GM18951 (cell line): Measurements from ENCODE around the gene OXA1L.

Experiments used
- POLR2A ChIP-seq: IDR thresholded peaks from 4 replicates; pipeline ENCODE4 v1.6.1; 2011; ENCODE audit warnings: mild to moderate bottlenecking; ENCODE audit not compliant: insufficient read length, insufficient read depth; ENCODE audit errors: extremely low read depth
- in situ Hi-C: fragments of 300-500 bp; cut with MboI; formaldehyde crosslinking; loops from one replicate; pipeline ENCODE4 v1.12.0; 2022; ENCODE audit warnings: low sequenced_read_pairs, mixed read lengths, inconsistent platforms; ENCODE audit not compliant: unreplicated experiment

OXA1L gene

GRCh38 chr14:22814941-22815713 is 48.6 kb downstream of the OXA1L start, which contains the start of gene SLC7A7:
TSS of gene SLC7A7 (minus strand) at chr14:22815435. CDS start at chr14:22813398, 2,037 bp downstream.
- in situ Hi-C loops = loop anchor here (5.0 kb wide), 1 partner anchor 38 kb away; no protein-coding TSS in a partner anchor
- TF ChIP-seq POLR2A = no peak

GRCh38 chr14:22819151-22819988 is 52.9 kb downstream of the OXA1L start:
- peak; percentile 21 for TF ChIP-seq POLR2A
- in situ Hi-C loops = loop anchor here (5.0 kb wide), 1 partner anchor 42 kb away; no protein-coding TSS in a partner anchor

GRCh38 chr14:22820731-22821130 is 54.2 kb downstream of the OXA1L start:
- in situ Hi-C loops = no loop called here
- TF ChIP-seq POLR2A = no peak

GRCh38 chr14:22821193-22822015 is 54.9 kb downstream of the OXA1L start:
- in situ Hi-C loops = no loop called here
- no peak for TF ChIP-seq POLR2A

- TF ChIP-seq POLR2A = no peak
- in situ Hi-C loops = no loop called here
Observed at GRCh38 chr14:22822016-22822570, 55.6 kb downstream of the OXA1L start.
